ENCODE data around the gene PPFIA4.

DNA sequence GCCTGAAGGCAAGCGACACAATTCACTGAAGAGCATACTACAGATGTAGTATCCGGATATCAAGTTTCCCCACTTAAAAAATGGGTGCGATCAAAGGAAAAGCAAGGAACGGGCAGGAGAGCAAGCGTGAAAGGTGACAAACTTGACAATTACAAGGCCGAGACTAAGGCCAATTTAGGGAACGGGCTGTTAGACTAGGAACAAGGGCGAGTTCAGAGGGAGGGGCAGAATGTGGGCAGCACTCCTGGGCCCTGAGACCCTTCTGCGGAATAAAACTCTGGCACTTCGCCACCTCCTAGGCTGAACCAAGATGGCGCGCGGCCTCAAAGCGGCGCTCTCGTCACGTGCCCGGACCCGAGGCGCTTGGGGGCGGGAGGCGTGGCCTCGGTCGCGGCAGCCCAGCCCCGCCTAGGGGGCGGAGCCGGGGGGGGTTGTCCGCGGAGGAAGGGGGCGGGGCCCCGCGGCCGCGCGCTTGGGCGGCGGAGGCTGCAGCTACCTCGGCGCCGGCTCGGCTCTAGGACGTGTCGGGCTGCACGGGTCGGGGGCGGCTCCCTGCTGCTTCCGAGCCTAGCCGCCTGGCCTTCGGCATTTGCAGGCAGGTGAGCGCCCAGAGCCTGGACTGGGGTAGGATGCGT lies at the start of gene PPFIA4:
- TF ChIP-seq, protein P1, sequence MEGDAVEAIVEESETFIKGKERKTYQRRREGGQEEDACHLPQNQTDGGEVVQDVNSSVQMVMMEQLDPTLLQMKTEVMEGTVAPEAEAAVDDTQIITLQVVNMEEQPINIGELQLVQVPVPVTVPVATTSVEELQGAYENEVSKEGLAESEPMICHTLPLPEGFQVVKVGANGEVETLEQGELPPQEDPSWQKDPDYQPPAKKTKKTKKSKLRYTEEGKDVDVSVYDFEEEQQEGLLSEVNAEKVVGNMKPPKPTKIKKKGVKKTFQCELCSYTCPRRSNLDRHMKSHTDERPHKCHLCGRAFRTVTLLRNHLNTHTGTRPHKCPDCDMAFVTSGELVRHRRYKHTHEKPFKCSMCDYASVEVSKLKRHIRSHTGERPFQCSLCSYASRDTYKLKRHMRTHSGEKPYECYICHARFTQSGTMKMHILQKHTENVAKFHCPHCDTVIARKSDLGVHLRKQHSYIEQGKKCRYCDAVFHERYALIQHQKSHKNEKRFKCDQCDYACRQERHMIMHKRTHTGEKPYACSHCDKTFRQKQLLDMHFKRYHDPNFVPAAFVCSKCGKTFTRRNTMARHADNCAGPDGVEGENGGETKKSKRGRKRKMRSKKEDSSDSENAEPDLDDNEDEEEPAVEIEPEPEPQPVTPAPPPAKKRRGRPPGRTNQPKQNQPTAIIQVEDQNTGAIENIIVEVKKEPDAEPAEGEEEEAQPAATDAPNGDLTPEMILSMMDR (IDR thresholded peaks at IDR 0.05) = peak in 2 of 12 donors; percentile 4 to 18
- TF ChIP-seq POLR2A (IDR thresholded peaks at IDR 0.05) = peak in 1 of 2 donors; percentile 16
